Measurements from ENCODE around the gene KLHL29. TPM values are rescaled to one million over a fixed set of nuclear protein-coding genes. Genes with fewer than 3 reads are reported as not detected.

Gene KLHL29
- total RNA-seq, 1 donor from 2014 or later: 3.3 TPM

DNA sequence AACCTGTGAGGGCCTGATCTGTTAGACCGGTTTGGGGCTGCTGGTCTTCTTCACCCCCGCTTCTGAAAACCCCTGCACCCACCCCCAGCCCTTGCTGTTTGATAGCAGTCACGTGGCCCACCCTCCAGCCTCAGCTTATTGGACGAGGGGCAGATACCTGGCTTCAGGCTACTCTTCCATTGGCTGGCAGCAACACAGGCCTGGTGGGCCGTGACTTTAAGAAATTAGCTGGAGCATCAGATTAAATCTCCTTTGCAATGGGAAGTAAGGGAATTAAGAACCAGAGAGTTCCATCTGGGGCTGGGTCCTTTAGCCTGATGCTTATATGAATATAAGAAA is 107.3 kb downstream of the KLHL29 start:
- Mint-ChIP-seq H3K27ac (no peak overlapping the region), H3K36me3 (ENCODE audit: low read depth) (no peaks in the 10 kb centered on the region), H3K27me3 (ENCODE audit: insufficient read depth) (peaks cover 8% of the 10 kb centered on the region), H3K9me3 (no peaks in the 10 kb centered on the region), H3K4me1 (ENCODE audit: low read depth) (peaks cover 82% of the 10 kb centered on the region), H3K4me3 (no peak overlapping the region)
- intact Hi-C loops (cut with micrococcal nuclease): no loop called here
- DNase-seq (ENCODE audit: low spot score): no peak

DNA sequence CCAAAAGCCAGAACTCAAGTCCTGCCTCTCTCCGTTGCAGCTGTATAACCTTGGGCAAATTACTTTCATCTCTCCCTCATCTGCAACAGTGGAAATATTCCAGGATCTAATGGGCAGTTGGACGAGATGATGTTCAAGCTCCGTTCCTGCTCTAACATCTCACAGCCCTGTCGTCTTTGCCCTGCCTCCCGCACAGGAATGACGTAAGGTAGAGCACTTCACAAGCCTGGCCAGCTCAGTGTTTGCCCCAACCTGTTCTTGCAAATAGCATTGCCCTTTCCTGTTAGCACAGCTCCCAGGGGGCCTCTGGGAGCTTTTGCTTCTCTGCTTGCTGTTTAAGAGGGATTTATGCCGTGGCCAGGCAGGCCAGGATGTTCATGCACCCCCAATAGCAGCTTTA is 107.9 kb downstream of the KLHL29 start:
- H3K27me3 Mint-ChIP-seq (ENCODE audit: insufficient read depth): peaks cover 11% of the 10 kb centered on the region
- no peaks in the 10 kb centered on the region for H3K36me3 Mint-ChIP-seq (ENCODE audit: low read depth)
- no peaks in the 10 kb centered on the region for H3K9me3 Mint-ChIP-seq
- DNase-seq (ENCODE audit: low spot score): no peak
- H3K4me1 Mint-ChIP-seq (ENCODE audit: low read depth): peaks cover 82% of the 10 kb centered on the region
- no peak overlapping the region for H3K4me3 Mint-ChIP-seq
- H3K27ac Mint-ChIP-seq: no peak overlapping the region
- intact Hi-C loops (cut with micrococcal nuclease): no loop called here

DNA sequence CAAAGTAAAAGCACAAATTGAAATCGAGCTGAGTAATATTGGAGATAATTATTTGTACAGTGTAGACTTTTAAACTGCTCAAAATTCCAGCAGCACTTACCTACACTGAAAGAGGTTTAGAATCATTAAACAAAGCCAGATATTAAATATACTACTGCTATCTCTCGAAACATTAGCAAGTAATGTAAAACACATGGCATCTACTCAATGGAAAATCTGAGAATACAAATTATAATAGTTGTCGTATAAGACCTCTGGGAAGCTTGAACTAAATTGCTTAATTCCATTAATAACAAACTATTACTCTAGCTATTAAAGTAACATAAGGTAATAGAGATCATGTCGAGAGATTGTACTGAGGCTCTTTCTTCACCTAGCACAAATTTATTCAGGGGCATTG is 108.9 kb downstream of the KLHL29 start:
- no peaks in the 10 kb centered on the region for H3K9me3 Mint-ChIP-seq
- H3K27me3 Mint-ChIP-seq (ENCODE audit: insufficient read depth): peaks cover 11% of the 10 kb centered on the region
- no peak overlapping the region for H3K4me3 Mint-ChIP-seq
- no peaks in the 10 kb centered on the region for H3K36me3 Mint-ChIP-seq (ENCODE audit: low read depth)
- DNase-seq (ENCODE audit: low spot score): no peak
- H3K4me1 Mint-ChIP-seq (ENCODE audit: low read depth): peaks cover 75% of the 10 kb centered on the region
- no peak overlapping the region for H3K27ac Mint-ChIP-seq
- intact Hi-C loops (cut with micrococcal nuclease): no loop called here

DNA sequence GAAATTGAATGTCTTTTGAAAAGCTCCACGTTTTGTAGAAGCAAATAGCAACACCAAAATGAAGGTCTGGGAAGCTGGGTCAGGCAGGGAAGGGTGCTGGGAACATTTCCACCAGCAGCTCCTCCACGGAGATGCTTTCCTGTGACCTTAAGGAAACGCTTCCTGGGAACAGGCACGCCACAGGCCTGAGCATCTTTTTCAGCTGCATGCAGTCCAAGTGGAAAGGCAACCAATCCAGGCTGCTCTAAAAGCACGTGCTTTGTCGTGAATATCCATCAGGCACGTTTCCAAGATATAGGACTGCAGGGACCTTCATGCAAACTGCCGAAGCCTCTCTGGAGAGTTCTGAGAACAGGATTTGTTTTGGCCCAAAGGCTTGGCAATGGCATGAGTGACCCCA is 109.3 kb downstream of the KLHL29 start:
- DNase-seq (ENCODE audit: low spot score): no peak
- Mint-ChIP-seq H3K4me1 (ENCODE audit: low read depth) (peaks cover 75% of the 10 kb centered on the region), H3K9me3 (no peaks in the 10 kb centered on the region), H3K27ac (no peak overlapping the region), H3K36me3 (ENCODE audit: low read depth) (no peaks in the 10 kb centered on the region), H3K27me3 (ENCODE audit: insufficient read depth) (peaks cover 12% of the 10 kb centered on the region), H3K4me3 (no peak overlapping the region)
- intact Hi-C loops (cut with micrococcal nuclease): no loop called here

DNA sequence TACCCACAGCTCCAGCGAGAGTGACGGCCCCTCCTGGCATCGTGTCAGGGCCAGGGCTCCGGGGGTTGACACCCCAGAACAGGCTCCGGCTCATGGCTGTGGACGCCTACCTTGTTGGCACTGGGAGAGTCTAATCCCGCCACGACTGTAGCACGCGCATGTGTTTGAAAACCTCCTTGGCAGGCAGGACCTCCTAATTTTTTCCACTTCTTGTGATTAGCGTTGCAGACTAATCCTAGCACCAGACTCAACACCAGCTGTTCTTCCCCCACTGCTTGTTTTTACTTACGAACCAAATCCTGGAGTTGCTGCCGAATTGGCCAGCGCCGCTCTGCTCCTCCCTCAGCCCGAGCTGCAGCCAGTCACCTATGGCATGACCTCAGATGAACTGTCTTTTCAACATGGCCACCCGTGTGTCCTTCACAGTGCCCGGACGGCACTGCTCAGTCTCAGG is 110.7 kb downstream of the KLHL29 start:
- peaks cover 64% of the 10 kb centered on the region for H3K4me1 Mint-ChIP-seq (ENCODE audit: low read depth)
- H3K27me3 Mint-ChIP-seq (ENCODE audit: insufficient read depth): peaks cover 18% of the 10 kb centered on the region
- H3K9me3 Mint-ChIP-seq: no peaks in the 10 kb centered on the region
- DNase-seq (ENCODE audit: low spot score): no peak
- intact Hi-C loops (cut with micrococcal nuclease): no loop called here
- no peak overlapping the region for H3K4me3 Mint-ChIP-seq
- H3K36me3 Mint-ChIP-seq (ENCODE audit: low read depth): peaks cover 2% of the 10 kb centered on the region
- no peak overlapping the region for H3K27ac Mint-ChIP-seq

DNA sequence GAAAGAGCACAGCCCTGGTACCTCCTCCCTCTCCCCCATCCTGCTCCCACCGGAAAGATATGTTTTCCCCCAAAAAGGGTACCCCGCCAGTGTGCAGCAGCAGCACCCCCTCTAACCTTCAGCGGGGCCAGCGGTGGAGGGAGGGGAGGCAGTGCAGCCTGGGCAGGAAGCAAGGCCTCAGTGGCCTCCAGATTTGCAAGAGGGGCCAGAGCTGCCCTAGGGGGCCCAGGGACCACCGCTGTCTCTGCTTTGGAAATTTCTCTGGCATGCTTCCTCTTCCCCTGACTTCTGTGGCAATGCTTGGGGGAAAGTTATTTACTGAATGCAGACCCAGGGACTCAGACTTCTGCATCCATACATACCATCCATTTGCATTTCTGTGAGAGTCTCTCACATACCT is 111.5 kb downstream of the KLHL29 start:
- Mint-ChIP-seq H3K27ac (no peak overlapping the region), H3K36me3 (ENCODE audit: low read depth) (peaks cover 2% of the 10 kb centered on the region), H3K4me1 (ENCODE audit: low read depth) (peaks cover 56% of the 10 kb centered on the region), H3K9me3 (no peaks in the 10 kb centered on the region), H3K4me3 (peak overlapping the region; percentile 38), H3K27me3 (ENCODE audit: insufficient read depth) (peaks cover 18% of the 10 kb centered on the region)
- intact Hi-C loops (cut with micrococcal nuclease): no loop called here
- DNase-seq (ENCODE audit: low spot score): no peak

DNA sequence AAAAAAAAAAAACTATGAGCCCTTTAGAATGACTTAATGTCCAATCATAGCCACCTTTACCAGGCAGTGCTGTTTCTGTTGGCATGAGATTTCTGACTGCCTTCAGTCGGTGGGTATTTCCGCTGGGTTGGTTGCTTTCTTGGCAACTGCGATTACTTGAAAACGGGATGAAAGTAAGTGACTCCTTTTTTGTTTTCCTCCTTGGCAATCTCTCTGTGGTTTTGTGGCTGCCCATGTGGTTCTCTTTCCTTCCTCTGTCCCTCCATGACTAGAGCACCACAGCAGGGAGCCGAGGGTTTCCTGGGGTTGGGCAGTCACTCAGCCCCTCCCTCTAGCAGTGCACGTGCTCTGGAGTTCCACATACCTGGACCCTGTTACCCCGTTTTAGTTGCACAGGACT is 112.1 kb downstream of the KLHL29 start:
- H3K27me3 Mint-ChIP-seq (ENCODE audit: insufficient read depth): peaks cover 18% of the 10 kb centered on the region
- intact Hi-C loops (cut with micrococcal nuclease): loop anchor here (1.0 kb wide), 1 partner anchor 8 kb away; no protein-coding TSS in a partner anchor
- no peaks in the 10 kb centered on the region for H3K9me3 Mint-ChIP-seq
- H3K27ac Mint-ChIP-seq: peak overlapping the region; percentile 42
- peak; percentile 36 for DNase-seq (ENCODE audit: low spot score)
- H3K4me1 Mint-ChIP-seq (ENCODE audit: low read depth): peaks cover 50% of the 10 kb centered on the region
- H3K4me3 Mint-ChIP-seq: peak overlapping the region; percentile 30
- H3K36me3 Mint-ChIP-seq (ENCODE audit: low read depth): peaks cover 2% of the 10 kb centered on the region

DNA sequence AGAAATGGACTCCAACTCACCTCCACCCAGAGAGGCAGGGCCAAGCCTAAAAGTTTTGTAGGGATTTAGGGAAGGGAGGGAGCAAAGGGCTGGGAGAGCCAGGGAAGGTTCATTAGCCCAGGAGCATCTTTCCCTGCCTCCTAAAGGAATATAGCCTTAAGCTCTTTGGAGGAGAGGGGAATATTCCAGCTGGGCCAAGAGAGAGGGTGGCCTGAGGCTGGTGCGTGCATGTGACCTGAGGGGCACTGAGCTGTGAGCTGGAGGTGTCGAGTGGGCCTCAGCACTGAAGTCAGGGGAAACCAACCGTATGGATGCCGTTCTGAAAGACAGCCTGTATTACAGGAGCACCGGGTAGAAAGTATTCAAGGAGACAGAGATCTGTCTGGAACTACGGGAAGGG is 112.6 kb downstream of the KLHL29 start:
- Mint-ChIP-seq H3K27me3 (ENCODE audit: insufficient read depth) (peaks cover 18% of the 10 kb centered on the region), H3K9me3 (no peaks in the 10 kb centered on the region), H3K27ac (no peak overlapping the region), H3K4me3 (peak overlapping the region; percentile 30), H3K4me1 (ENCODE audit: low read depth) (peaks cover 48% of the 10 kb centered on the region), H3K36me3 (ENCODE audit: low read depth) (peaks cover 2% of the 10 kb centered on the region)
- intact Hi-C loops (cut with micrococcal nuclease): loop anchor here (1.0 kb wide), 1 partner anchor 8 kb away; no protein-coding TSS in a partner anchor
- no peak for DNase-seq (ENCODE audit: low spot score)

DNA sequence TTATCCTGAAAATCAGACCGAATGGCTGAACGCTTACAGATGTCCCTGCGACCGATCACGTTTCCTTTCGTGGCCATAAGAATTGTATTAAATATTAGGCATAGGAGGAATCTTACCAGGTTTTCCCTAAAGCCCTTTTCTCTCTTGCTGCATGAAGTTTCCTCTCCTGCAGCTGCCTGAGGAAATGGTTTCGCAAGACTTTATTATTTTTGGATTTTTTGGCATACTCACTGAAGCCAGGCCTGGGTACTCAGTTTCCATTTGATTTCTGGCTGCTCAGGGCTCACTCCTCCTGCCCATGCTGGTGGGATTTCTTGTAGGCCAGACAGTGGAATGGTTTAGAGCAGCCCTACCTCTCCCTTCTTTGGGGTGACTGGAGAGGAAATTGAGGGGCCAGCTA is 114.0 kb downstream of the KLHL29 start:
- Mint-ChIP-seq H3K27ac (no peak overlapping the region), H3K9me3 (no peaks in the 10 kb centered on the region), H3K36me3 (ENCODE audit: low read depth) (peaks cover 2% of the 10 kb centered on the region), H3K27me3 (ENCODE audit: insufficient read depth) (peaks cover 12% of the 10 kb centered on the region), H3K4me3 (no peak overlapping the region), H3K4me1 (ENCODE audit: low read depth) (peaks cover 35% of the 10 kb centered on the region)
- no peak for DNase-seq (ENCODE audit: low spot score)
- intact Hi-C loops (cut with micrococcal nuclease): no loop called here

DNA sequence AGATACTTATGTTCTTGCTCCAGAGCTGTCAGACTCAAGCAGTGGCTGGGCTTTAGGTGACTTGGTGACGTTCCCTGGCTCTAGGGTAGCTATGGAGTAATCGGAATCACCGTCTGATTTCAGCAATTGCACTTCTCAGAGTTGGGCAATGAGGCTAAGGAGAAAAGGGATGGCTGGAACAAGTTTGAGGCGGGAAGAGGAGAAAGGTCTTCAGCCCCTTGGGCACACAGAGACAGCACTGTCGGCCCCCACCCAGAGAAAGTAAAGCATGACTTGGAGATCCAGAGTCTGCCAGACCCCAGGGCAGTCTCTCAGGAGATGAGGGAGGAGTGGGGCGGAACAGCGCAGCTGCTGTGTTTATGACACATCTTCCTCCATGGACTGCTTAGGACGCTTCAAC is 114.5 kb downstream of the KLHL29 start:
- intact Hi-C loops (cut with micrococcal nuclease): no loop called here

DNA sequence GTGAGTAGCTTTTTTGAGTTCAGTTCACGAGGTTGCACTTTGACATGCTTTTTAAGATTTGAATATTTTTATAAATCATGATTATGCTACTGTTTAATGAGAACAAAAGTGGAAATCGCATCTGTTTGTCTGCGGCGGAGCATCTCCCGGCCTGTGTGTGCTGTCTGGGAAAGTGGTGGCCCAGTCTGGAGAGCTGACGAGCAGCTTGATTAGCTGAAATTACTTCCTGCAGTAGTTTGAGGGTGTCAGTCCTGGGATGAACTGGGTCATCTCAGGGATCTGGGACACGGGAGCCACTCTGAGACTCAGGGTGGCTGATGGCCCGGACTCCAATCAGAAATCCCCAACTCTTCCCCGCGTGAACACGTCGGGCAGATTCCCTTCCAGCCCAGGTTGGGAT is 115.9 kb downstream of the KLHL29 start:
- intact Hi-C loops (cut with micrococcal nuclease): no loop called here
- Mint-ChIP-seq H3K36me3 (ENCODE audit: low read depth) (peaks cover 2% of the 10 kb centered on the region), H3K27me3 (ENCODE audit: insufficient read depth) (peaks cover 10% of the 10 kb centered on the region), H3K4me3 (no peak overlapping the region), H3K27ac (no peak overlapping the region), H3K9me3 (no peaks in the 10 kb centered on the region), H3K4me1 (ENCODE audit: low read depth) (peaks cover 30% of the 10 kb centered on the region)
- no peak for DNase-seq (ENCODE audit: low spot score)

More for the DNA sequence above, 114.5 kb downstream of the KLHL29 start:
- Mint-ChIP-seq H3K4me3 (no peak overlapping the region), H3K27ac (no peak overlapping the region), H3K4me1 (ENCODE audit: low read depth) (peaks cover 35% of the 10 kb centered on the region), H3K36me3 (ENCODE audit: low read depth) (peaks cover 2% of the 10 kb centered on the region), H3K27me3 (ENCODE audit: insufficient read depth) (peaks cover 12% of the 10 kb centered on the region), H3K9me3 (no peaks in the 10 kb centered on the region)
- DNase-seq (ENCODE audit: low spot score): no peak

DNA sequence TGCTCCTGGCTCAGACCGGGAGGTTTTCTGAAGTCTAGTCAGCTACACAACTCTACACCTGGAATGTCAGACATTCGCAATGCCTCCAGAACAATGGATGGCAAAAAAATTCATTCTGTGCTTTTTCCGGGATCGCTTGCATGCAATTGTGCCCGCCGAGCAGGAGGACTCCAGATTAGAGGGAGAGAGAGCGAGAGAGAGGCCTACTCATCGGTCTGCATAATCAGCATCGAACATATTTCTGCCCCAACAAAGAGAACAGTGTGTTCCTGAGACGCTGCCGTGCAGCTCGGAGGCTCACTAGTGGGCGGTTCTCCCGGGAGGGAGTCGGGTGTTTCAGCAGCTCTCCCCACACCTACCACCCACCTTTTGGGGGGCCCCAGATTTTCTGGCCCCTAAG is 117.1 kb downstream of the KLHL29 start:
- Mint-ChIP-seq H3K4me3 (no peak overlapping the region), H3K36me3 (ENCODE audit: low read depth) (peaks cover 2% of the 10 kb centered on the region), H3K4me1 (ENCODE audit: low read depth) (peaks cover 27% of the 10 kb centered on the region), H3K27me3 (ENCODE audit: insufficient read depth) (peaks cover 12% of the 10 kb centered on the region), H3K27ac (no peak overlapping the region), H3K9me3 (no peaks in the 10 kb centered on the region)
- intact Hi-C loops (cut with micrococcal nuclease): no loop called here
- DNase-seq (ENCODE audit: low spot score): no peak

DNA sequence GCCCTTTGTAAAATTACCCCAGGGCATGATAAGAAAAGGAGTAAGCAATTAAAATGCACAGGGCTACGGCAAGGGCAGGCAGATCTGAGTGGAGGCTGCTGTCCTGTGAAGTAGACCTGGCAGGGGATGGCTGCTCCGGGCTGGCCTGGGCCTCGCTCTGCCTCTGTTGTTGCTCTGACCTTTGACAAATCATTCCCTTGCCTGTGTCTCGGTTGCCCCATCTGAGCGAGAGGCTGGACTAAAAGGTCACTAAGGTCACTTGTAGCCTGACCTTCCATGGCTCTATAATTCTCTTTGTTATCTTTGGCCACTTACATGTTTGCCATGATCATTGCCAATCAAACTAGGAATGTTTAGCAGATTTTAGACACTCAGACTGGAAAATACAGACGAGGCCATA is 118.1 kb downstream of the KLHL29 start:
- Mint-ChIP-seq H3K27ac (no peak overlapping the region), H3K9me3 (no peaks in the 10 kb centered on the region), H3K4me3 (no peak overlapping the region), H3K36me3 (ENCODE audit: low read depth) (peaks cover 2% of the 10 kb centered on the region), H3K4me1 (ENCODE audit: low read depth) (peaks cover 17% of the 10 kb centered on the region), H3K27me3 (ENCODE audit: insufficient read depth) (peaks cover 8% of the 10 kb centered on the region)
- no peak for DNase-seq (ENCODE audit: low spot score)
- intact Hi-C loops (cut with micrococcal nuclease): no loop called here

DNA sequence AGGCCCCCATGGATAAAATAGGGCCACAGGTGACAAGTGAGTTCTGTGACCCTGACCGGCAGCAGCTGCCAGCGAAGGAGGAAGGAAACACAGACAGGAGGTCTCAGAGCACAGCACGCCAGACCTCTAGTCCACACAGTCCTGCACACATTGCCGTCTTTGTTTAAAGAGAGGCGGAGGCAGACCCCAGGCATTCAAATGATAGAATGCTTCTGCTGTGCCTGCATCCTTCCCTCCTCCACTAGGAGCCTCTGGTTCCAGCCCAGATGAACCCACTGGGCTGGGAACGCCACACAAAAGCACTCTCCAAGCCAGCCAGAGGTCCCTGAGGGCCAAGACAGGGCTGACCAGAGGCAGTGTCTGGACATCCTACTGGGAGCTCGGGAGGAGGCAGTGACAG is 118.7 kb downstream of the KLHL29 start:
- peaks cover 2% of the 10 kb centered on the region for H3K36me3 Mint-ChIP-seq (ENCODE audit: low read depth)
- no peak overlapping the region for H3K4me3 Mint-ChIP-seq
- intact Hi-C loops (cut with micrococcal nuclease): no loop called here
- no peaks in the 10 kb centered on the region for H3K9me3 Mint-ChIP-seq
- no peak for DNase-seq (ENCODE audit: low spot score)
- H3K27me3 Mint-ChIP-seq (ENCODE audit: insufficient read depth): peaks cover 8% of the 10 kb centered on the region
- no peak overlapping the region for H3K27ac Mint-ChIP-seq
- H3K4me1 Mint-ChIP-seq (ENCODE audit: low read depth): peaks cover 17% of the 10 kb centered on the region
